ENCODE results near the gene POLDIP3.

Gene POLDIP3

DNA sequence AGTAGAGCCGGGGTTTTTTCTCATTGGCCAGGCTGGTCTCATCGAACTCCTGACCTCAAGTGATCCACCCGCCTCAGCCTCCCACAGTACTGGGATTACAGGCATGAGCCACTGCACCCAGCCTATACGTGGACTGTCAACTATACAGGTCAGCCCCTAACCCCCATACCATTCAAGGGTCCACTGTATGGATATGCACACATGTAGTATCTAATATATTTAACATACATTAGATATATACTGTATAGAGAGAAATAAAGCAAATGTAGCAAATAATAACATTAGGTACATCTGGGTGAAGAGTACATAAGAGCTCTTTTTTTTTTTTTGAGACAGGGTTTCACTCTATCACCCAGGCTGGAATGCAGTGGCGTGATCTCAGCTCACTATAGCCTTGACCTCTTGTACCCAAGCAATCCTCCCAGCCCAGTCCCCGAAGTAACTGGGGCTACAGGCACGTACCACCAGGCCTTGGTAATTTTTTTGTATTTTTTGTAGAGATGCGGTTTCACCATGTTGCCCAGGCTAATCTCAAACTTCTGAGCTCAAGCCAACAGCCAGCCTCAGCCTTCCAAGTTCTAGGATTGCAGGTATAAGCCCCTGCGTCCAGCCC, 27.2 kb upstream of the POLDIP3 start:
- DNase-seq = no peak

DNA sequence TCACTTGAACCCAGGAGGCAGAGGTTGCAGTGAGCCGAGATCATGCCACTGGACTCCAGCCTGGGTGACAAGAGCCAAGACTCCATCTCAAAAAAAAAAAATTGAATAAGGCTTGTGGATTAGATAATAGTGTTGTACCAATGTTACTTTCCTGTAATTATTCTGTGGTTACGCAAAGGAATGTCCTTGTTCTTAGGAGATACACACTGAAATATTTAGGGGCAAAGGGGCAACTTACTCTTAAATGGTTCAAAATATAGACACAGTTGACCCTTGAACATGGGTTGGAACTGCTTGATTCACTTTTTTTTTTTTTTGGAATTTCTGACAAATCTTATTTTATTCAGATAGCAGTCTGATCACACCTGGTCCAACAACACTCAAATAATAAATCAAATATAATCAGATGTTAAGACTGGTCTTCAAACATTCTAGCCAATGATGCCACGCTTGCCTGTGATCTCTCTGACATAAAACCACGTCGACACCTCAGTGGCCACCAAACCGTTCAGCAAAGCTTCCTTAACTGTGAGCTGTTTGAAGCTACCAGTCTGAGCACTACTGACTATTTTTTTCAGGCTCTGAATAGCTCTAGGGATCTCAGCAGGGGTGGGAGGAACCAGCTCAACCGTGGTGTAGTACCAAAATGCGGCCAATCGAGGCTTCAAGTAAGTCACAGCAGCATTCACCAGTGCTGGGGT, 25.0 kb upstream of the POLDIP3 start:
- DNase-seq = no peak

DNA sequence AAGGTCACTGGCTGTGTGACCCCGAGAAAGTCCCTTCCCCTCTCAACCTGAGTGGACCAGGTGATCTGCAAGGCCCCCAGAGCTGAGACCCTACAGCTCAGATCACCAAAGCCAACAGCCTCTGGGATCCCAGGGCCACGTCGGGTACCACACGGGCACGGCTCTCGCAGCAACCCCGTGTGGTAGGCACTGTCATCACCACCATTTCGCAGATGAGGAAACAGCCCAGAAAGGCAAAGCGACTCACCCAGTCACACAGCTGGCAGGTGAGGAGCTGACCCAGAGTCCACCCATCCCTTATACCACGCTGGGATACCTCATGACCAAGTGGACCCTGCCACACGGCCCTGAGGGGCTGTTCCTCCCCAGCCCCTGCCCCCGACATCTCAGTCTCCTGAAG, 22.9 kb upstream of the POLDIP3 start:
- DNase-seq = no peak

DNA sequence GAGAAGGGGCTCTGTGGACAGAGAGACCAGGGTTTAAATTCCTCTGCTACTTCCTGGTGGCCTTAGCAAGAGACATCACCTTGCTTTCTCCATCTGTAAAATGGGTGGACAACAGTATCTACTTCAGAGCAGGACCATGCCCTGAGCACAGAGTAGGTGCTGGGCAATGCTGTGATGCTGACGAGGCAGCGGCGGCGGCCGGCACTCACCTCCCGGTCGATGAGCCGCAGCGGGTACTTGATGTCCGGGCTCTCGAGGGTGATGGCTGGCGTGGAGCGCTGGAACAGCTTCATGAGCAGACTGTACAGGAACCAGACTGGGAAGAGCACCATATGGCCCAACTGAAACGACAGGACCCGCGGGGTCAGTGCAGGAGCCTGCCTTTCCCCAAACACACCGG, 21.8 kb upstream of the POLDIP3 start:
- DNase-seq = no peak

DNA sequence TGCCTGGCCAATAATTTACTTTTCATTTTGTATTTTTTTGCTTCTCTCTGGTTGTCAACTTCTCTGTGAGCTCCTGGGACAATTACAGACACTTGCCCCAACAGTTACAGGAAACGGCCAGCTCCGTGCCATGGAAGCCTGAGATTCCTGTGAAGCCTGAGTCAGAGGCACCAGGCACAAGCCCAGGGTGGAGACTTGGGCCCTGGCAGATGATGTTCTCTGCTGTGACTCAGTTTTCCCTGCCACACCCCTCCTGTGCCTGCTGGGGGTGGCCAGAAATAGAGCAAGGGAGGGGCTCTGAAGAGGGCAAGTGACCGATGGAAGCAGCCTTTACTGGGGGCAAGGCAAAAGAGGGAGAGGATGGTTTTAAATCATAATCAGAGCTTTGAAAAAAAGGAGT, 20.8 kb upstream of the POLDIP3 start:
- no peak for DNase-seq

DNA sequence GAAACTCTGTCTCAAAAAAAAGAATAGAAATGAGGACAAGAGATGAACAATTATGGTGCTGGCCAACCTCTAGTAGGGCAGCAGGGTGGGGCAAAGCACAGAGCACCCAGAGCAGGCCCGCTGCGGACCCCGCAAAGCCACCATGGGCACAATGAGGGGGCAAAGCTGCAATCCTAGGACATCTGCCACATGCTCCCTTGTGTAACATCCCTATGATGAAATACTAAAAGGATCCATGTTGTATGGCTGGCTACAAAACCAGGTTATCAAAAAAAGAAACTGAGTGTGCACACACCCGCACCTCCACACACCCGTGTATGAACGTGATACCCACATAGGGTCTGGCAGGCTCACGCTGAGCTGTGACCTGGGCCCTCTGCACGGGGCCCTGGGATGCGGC, 18.3 kb upstream of the POLDIP3 start:
- DNase-seq = no peak

DNA sequence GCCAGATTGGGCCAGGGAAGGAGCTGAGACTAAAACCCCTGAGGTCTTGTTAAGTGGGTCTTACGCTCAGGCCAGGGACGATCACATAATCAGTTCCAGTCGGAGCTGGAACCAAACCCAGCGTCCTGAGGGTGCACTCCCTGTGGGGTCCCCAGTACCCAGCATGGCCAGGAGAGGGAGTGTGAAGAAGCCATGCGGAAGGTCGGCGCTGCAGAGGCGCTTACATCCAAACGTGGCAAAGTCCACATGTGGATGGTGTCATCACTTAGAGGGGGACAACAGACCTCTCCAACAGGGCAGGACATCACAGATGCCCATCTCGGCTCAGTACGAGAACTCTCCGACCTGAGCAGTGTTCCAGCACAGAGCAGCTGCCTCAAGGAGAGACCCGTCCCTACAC, 17.4 kb upstream of the POLDIP3 start:
- no peak for DNase-seq

DNA sequence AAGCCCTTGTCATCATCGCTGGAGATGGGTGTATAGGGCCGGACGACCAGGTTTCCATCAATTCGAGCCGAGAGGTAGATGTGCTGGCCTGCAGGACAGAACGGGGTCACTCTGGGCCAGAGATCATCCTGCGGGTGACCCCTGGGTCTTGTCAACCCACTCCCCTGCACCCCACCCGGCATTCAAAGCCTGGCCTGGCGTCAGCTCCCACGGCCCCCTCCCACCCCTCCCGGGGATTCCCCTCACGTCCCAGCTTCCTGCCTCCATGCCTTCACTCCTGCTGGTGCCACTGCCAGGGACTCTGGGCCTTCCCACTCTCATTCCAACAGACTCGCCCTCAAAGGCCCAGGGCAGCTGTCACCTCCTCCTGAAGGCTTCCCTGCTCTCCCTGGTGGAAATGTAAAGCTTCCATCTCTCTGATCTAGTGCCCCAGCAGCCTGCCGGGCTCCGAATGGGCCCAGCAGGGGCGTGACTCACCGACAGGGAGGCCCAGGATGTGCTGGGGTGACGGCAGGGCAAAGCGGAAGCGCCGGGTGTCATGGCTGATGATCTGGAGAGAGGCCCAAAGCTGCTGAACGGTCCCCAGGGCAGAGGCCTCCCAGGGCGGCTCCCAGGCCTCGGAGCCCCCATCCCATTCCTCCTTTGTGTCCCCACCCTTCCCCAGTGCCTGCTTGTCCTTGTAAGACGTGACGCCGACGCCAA, 16.4 kb upstream of the POLDIP3 start:
- no peak for DNase-seq

DNA sequence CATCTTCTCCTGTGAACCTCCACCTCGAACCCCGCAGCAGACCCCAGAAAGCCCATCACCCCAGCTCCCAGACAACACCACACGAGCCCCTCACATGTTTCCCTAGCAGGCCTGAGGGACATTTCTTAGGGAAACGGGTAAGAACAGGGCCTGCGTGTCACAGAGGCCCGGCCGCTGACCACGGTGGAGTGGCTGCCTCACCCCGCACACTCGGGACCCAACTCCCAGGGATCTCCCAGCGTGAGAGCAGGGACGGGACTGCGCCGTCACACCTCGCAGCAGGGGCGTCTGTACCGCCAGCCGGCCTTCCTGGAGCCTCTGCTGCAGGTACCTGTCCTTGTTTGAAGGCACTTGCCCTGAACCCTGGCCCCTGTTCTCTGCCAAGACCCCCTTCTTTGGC, 15.5 kb upstream of the POLDIP3 start:
- no peak for DNase-seq

DNA sequence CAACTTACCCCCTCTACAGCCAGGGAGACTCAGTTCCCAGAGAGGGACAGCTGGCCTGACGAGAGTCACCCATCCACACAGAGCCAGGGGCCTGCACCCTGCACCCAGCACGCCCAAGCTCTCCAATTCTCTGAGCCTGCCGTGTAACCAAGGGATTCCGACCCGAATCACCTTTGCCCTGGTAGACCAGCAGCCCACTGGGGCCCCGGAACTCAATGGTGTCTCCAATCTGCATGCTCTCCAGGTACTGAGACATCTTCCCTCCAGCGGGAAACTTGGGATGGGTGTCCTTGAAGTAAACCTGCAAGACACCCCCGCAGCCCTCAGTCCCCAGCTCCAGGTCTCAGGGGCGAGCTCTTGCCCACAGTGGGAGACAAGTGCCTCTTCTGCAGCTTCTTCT, 13.3 kb upstream of the POLDIP3 start:
- DNase-seq = no peak

DNA sequence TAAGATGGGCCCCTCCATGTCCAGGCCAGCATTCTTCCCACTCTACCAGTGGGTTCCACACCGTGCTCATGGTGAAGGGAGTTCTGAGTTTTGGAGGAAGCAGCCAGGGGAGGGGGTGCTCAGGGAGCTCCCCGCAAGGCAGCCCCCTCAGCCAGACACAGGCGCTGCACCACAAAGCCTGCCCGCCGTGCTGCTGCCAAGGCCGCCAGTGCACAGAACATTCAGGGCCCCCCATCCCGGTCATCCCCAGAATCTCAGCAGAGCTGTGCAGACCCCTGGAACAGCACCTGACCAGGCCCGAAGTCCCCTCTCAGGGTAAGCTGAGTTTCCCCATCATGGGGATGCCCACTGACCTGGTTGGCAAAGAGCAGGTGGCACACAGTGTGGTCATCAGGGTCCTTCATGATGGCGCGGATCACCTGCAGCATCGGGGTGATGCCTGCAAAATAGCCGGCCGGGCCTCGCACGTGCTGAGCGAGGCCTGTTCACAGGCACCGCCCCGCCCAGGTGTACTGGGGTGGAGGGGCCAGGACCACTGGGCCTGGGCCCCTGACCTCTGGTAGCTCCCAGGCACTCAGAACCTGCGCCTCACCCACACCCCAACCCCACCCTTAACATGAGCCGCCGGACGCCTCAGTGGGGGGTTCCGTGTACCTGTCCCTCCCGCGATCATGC, 12.4 kb upstream of the POLDIP3 start:
- no peak for DNase-seq

DNA sequence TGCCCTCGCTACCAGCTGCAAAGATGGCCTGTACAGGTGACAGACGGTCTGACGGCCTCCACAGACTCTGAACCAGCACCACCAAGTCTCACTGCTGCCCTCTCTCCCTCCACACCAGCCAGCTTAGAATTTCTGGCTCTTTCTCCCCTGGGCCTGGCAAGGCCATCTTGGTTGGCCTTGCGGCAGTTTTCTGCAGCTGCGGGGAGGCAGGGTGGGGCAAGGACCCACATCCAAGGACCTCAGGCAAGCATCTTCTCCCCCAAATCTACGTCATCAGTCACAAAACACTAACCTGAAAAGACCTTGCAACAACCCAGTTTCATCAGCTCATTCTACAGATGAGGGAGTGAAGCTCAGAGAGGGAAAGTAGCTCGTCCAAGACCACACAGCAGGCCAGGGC, 11.7 kb upstream of the POLDIP3 start:
- DNase-seq = no peak

DNA sequence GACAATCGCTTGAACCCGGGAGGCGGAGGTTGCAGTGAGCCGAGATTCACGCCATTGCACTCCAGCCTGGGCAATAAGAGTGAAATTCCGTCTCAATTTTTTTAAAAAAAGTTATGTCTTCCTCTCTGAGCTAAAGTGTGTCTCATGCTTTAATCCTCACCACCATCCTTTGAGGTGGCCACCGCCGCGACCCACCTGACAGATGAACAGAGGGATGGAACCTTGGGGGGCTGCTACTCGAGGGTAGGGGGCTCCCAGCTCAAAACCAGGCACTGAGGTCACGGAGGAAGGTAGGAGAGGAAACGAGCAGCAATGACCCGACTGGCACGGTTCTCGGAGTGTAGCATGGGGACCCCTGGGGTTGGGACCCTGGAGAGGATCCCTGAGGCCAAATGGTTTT, 10.7 kb upstream of the POLDIP3 start:
- no peak for DNase-seq

DNA sequence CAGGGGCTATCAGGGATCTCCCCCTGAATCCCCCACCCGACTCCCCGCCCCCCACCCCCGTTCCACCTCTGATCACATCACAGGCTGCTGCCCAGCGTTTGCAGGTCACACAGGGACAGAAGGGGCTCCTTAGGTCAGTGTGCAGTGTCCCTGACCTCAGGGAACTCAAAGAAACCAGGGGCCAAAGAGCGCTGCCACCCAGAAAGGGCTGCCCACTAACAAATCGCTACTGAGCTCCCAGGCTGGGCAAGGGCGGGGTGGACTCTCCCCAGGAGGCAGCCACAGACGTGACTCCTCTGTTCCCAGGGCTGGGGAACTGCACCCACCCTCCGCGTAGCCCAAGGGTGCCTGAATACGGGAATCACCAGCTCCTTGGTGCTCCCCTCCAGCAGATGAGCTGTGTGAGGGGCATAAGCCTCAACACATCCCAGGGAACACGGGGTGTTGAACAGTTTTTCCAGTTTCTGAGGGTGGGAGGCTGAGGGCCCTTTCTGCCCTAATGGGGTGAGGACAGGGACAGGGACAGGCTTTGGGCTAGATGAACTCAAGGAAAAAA, 9.9 kb upstream of the POLDIP3 start:
- no peak for DNase-seq

DNA sequence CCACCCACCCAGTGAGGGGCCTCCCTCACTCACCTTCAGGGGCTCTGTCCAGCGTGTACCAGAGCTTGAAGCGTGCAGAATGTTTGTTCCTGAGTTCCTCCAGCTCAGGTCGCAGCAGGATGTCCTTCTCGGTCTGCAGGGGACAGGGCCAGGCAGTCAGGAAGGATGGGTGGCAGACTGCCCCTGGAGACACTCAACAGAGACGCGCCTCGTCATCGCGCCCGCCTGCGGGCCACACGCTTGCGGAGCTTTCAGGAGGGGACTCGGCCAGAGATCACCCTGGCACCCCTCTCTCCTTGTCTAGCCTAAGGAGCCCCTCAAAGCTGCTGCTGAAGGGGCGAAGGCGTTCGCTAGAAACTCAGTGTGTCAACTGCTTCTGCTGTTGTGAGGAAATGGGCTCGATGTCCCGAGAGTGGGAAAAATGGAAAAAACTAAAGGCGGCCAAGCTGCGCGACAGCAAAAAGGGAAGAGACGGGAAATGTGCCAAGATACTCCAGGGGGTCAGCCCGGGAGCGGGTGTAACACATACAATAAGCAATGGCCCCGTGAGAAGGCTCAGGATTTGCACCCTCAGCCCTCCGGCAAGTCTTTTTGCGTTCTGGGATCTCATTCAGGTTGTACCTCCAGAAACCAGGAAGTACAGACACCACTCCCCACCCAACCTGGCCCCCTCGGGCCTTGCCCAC, 9.2 kb upstream of the POLDIP3 start:
- DNase-seq = no peak

DNA sequence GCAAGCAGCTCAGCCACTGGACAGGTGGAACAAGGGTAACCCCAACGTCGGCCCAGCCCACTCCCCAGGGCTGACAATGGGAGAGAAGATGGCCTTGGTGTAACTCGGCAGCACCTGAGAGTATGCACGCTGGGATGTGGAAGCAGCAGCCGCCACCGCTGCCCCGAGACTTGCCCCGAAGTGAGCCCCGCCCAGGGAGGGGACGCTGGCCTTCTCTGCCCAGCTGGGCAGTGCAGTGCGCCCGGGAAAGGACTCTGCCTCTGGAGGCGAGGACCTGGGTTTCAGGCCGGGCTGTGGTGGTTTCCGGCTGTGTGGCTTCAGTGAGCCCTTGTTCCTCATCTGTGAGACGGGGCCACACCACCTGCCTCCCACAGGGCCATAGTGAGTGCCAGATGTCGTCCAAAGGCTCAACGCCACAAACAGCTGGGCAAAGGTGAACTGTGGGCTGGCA, 8.6 kb upstream of the POLDIP3 start:
- no peak for DNase-seq

DNA sequence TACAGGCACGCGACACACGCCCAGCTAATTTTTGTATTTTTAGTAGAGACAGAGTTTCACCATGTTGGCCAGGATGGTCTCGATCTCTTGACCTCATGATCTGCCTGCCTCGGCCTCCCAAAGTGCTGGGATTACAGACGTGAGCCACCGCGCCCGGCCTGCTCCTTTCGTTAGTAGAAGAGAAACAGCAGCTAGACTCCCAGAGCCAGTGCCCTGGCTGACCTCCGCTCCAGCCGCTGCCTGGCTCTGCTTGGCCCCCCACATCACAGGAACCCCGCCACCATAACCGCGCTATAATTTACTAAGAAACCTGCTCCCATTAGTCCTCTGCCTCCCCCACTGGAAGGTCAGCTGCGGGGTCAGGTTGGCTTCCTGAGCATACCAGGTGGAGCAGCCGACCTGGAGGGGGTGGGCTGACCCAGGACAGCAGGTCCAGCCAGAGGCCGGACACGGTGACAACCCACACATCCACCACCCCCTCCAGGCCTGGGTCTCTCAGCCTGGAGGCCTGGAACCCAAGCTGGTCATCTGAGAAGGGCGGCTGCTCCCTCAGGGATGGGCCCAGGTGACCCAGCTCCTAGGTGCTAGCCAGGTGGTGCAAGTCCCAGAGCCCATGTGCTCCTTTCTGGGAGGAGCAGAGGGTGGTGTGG, 7.5 kb upstream of the POLDIP3 start:
- no peak for DNase-seq

DNA sequence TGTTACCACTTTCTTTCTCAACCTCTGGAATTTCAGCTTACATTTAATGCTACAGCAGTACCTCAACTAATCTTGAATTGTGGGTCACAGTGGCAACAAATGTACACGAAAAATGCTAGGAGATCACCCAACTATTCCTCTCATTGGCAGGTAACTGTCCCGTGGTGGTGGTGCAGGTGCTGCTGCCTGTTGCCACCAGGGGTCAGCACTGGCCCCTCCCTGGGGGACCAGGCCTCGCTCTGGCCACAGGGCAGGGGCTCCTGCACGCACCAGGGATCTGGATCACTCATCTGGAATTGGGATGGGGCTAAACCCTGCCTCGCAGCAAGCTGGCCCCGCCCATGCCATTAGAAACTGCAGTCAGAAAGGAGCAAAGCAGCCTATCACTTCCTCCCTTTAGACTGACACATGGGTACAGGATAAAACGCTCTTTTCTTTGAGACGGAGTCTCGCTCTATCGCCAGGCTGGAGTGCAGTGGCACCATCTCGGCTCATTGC, 6.9 kb upstream of the POLDIP3 start:
- peak; percentile 77 for DNase-seq

DNA sequence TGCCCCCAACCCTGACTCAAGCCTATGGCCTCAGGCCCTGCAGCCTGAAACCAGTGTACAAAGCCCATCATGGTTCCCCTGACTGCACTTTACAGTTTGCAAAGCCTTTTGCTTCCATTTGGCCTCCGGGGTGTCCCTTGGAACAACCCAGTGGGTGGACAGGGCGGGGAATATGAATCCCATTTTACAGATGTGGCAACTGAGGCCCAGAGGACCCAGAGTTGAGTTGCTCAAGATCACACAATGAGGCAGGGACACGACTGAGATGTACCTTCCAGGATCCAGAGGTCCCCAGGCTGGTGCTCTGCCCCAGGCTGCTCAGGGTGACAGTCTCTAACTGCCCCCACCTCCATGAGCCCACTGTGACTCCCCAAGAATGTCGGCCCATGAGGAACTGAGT, 5.4 kb upstream of the POLDIP3 start:
- DNase-seq = no peak

DNA sequence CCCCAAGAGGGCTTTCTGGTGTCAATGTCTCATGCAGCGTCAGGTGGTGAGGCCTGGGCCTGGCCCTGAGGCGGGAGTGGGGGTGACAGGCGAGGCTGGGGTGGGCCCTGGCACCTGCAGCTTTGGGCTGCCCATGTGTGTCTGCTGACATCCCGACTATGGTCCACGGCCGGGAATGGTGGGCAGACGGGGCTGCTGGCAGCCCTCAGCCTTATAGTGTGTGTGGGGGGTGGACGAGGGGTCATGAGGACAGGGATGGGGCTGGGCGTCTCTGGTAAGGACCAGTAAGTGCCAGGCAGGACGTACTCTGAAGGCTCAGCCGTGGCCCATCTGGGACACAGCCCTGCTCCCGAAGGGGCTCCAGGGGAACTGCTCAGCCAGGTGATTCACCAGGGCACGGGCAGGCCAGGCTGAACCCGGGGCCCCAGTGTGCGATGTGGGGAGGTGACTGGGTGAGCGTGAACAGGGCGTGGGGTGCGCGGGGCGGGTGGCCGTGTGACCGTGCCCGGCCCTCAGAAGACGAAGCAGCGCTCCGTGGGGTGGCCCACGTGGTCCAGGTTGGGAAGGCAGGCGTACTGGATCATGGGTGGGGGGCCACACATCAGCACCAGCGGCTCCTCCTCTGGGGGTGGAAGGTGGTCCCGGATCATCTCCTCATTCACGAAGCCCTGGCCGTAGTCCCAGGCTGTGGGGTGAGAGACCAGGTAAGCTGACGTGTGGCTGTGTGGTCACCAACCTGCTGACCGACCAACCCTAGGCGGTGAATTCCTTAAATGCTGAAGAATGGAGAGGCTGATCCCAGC, 4.8 kb upstream of the POLDIP3 start:
- DNase-seq = no peak
